GM19240 (cell line): ENCODE measurements around the gene PPIB.

Experiments
- DNase-seq: peaks from one replicate; pipeline ENCODE4 v3.0.0; 2011; ENCODE audit warnings: low spot score; ENCODE audit not compliant: insufficient read length

Gene PPIB

GRCh38 chr15:64162869-64163658 lies at the start of gene PPIB:
TSS of gene PPIB (minus strand) at chr15:64163022. CDS start at chr15:64162986, 36 bp downstream.
- peak; percentile 83 for DNase-seq

- DNase-seq = no peak
Observed at GRCh38 chr15:64211696-64212095, 48.9 kb upstream of the PPIB start.

- no peak for DNase-seq
Observed at GRCh38 chr15:64210371-64210770, 47.5 kb upstream of the PPIB start.

GRCh38 chr15:64209680-64210334 lies 47.0 kb upstream of the PPIB start:
- DNase-seq = peak; percentile 2

GRCh38 chr15:64205202-64205601 lies 42.4 kb upstream of the PPIB start:
- no peak for DNase-seq

GRCh38 chr15:64197425-64197824 lies 34.6 kb upstream of the PPIB start:
- no peak for DNase-seq

GRCh38 chr15:64193971-64194370 lies 31.1 kb upstream of the PPIB start:
- no peak for DNase-seq

GRCh38 chr15:64191971-64192830 lies 29.4 kb upstream of the PPIB start:
- no peak for DNase-seq

GRCh38 chr15:64187396-64188191 lies 24.8 kb upstream of the PPIB start:
- DNase-seq = no peak

- DNase-seq = no peak
Observed at GRCh38 chr15:64185146-64185911, 22.5 kb upstream of the PPIB start.

GRCh38 chr15:64182859-64183370 lies 20.1 kb upstream of the PPIB start:
- no peak for DNase-seq

- peak; percentile 42 for DNase-seq
Observed at GRCh38 chr15:64180235-64180824, 17.5 kb upstream of the PPIB start.

- no peak for DNase-seq
Observed at GRCh38 chr15:64166102-64166890, 3.5 kb upstream of the PPIB start.

- DNase-seq = no peak
Observed at GRCh38 chr15:64164436-64164835, 1.6 kb upstream of the PPIB start.

- no peak for DNase-seq
Observed at GRCh38 chr15:64163659-64164362, 989 bp upstream of the PPIB start.

- no peak for DNase-seq
Observed at GRCh38 chr15:64162478-64162868, 349 bp downstream of the PPIB start.

- no peak for DNase-seq
Observed at GRCh38 chr15:64161688-64162477, 939 bp downstream of the PPIB start.
